H1 (cell line): ENCODE results near the gene SYNGR3. TPM values are rescaled to one million over a fixed set of nuclear protein-coding genes. Genes with fewer than 3 reads are reported as not detected.
A peak's percentile ranks its signal among the peaks of the same experiment; 100 is the strongest.

ENCODE experiments used
- CTCF ChIA-PET: fragments of 300-600 bp; sonication (Branson Sonifier 250); formaldehyde crosslinking; loops from one replicate; lab custom pipeline; 2021; ENCODE audit not compliant: partially characterized antibody; lab: Charles Lee
- POLR2A ChIA-PET: fragments of 300-600 bp; sonication (Branson Sonifier 250); formaldehyde crosslinking; loops from one replicate; lab custom pipeline; 2021; ENCODE audit warnings: inconsistent platforms; ENCODE audit not compliant: partially characterized antibody; lab: Charles Lee
- DNase-seq, 2 experiments: peaks; one replicate each; pipeline versions ENCODE4 v3.0.0 to v3.0.0-alpha.2; 2010 to 2022; ENCODE audit warnings: low spot score in 2 of 2, low read depth in 1 of 2, mixed read lengths in 1 of 2
- FAIRE-seq: peaks from 2 replicates; lab custom pipeline; 2011; peaks lifted over from hg19 to GRCh38; lab: Jason Lieb, UNC
- H2AFZ ChIP-seq: 2 replicates; pipeline ENCODE4 v1.8.1; 2012; ENCODE audit warnings: low read length, inconsistent platforms
- H2AK5ac ChIP-seq: 2 replicates; pipeline ENCODE4 v1.6.1; 2013; ENCODE audit warnings: low read depth, low read length
- H2BK120ac ChIP-seq: replicated peaks from 2 replicates; pipeline ENCODE3; 2013; ENCODE audit warnings: low read depth, low read length, inconsistent platforms
- H2BK12ac ChIP-seq: 2 replicates; pipeline ENCODE4 v1.6.1; 2013; ENCODE audit warnings: low read depth, low read length
- H2BK15ac ChIP-seq: 2 replicates; pipeline ENCODE4 v1.6.1; 2013; ENCODE audit warnings: low read length
- H2BK20ac ChIP-seq: 2 replicates; pipeline ENCODE4 v1.6.1; 2013; ENCODE audit warnings: low read length
- H2BK5ac ChIP-seq: 2 replicates; pipeline ENCODE4 v1.6.1; 2013; ENCODE audit warnings: low read depth, low read length
- H3K14ac ChIP-seq: 2 replicates; pipeline ENCODE4 v1.6.1; 2013; ENCODE audit warnings: inconsistent platforms; ENCODE audit not compliant: insufficient read length
- H3K18ac ChIP-seq: 2 replicates; pipeline ENCODE4 v1.6.1; 2013; ENCODE audit warnings: low read length; ENCODE audit errors: extremely low read depth
- H3K23ac ChIP-seq: 2 replicates; pipeline ENCODE4 v1.6.1; 2013; ENCODE audit warnings: inconsistent platforms; ENCODE audit not compliant: insufficient read length
- H3K23me2 ChIP-seq: 2 replicates; pipeline ENCODE4 v1.6.1; 2013; ENCODE audit warnings: low read depth, low read length
- H3K27ac ChIP-seq: 2 replicates; pipeline ENCODE4 v1.6.1; 2011; ENCODE audit warnings: low read depth, low read length, inconsistent platforms
- H3K27me3 ChIP-seq, 4 experiments: replicated peaks in 1 of 4; 1 replicate in 1 of 4; 2 replicates in 3 of 4; pipeline versions ENCODE4 v1.6.1 to v1.8.1; 2011 to 2013; ENCODE audit warnings: low read length in 3 of 4, mild to moderate bottlenecking in 3 of 4, inconsistent platforms in 2 of 4, mixed read lengths in 2 of 4, moderate library complexity in 1 of 4; ENCODE audit not compliant: control insufficient read depth in 3 of 4, insufficient read depth in 3 of 4; ENCODE audit errors: extremely low read depth in 1 of 4
- H3K36me3 ChIP-seq, 4 experiments: 2 replicates each; pipeline versions ENCODE4 v1.6.1 to v1.8.1; 2011 to 2013; ENCODE audit warnings: mild to moderate bottlenecking in 4 of 4, low read length in 3 of 4, moderate library complexity in 2 of 4, control low read depth in 1 of 4, inconsistent platforms in 1 of 4; ENCODE audit not compliant: insufficient read depth in 4 of 4, control insufficient read depth in 2 of 4
- H3K4ac ChIP-seq: replicated peaks from 2 replicates; pipeline ENCODE3; 2013; ENCODE audit warnings: low read length, low read depth, mixed read lengths, inconsistent platforms; ENCODE audit not compliant: insufficient read length
- H3K4me1 ChIP-seq, 4 experiments: replicated peaks in 1 of 4; 1 replicate in 1 of 4; 2 replicates in 3 of 4; pipeline versions ENCODE4 v1.6.1 to v1.8.1; 2011 to 2013; ENCODE audit warnings: low read length in 3 of 4, inconsistent platforms in 2 of 4, mixed read lengths in 1 of 4; ENCODE audit not compliant: insufficient read depth in 4 of 4, control insufficient read depth in 3 of 4
- H3K4me2 ChIP-seq, 2 experiments: 2 replicates each; pipeline versions ENCODE4 v1.6.1 to v1.8.1; 2011 to 2013; ENCODE audit warnings: low read depth in 2 of 2, low read length in 2 of 2, control low read depth in 1 of 2, inconsistent platforms in 1 of 2, mild to moderate bottlenecking in 1 of 2; ENCODE audit not compliant: insufficient read depth in 1 of 2
- H3K4me3 ChIP-seq, 4 experiments: fragments of 200-600, 300-600 bp in 1 of 4; sonication (generic), shearing (Covaris generic), sonication (Bioruptor Twin) in 1 of 4; 2 replicates each; pipeline versions ENCODE4 v1.5.1 to v1.8.1; 2011 to 2016; ENCODE audit warnings: low read length in 4 of 4, low read depth in 3 of 4, control low read depth in 2 of 4, inconsistent platforms in 2 of 4, mild to moderate bottlenecking in 2 of 4, mixed read lengths in 1 of 4, moderate library complexity in 1 of 4; ENCODE audit not compliant: insufficient read depth in 2 of 4; ENCODE audit errors: extremely low read depth in 1 of 4
- H3K56ac ChIP-seq: replicated peaks from 2 replicates; pipeline ENCODE3; 2013; ENCODE audit warnings: low read depth, mild to moderate bottlenecking, mixed read lengths, low read length, inconsistent platforms; ENCODE audit not compliant: insufficient read length
- H3K79me1 ChIP-seq: 2 replicates; pipeline ENCODE4 v1.6.1; 2013; ENCODE audit warnings: low read depth, low read length, control low read depth
- H3K79me2 ChIP-seq, 2 experiments: 2 replicates each; pipeline versions ENCODE4 v1.6.1 to v1.8.1; 2012 to 2013; ENCODE audit warnings: low read length in 2 of 2, mild to moderate bottlenecking in 2 of 2, inconsistent platforms in 1 of 2; ENCODE audit not compliant: insufficient read depth in 2 of 2, control insufficient read depth in 1 of 2
- H3K9ac ChIP-seq, 4 experiments: replicated peaks in 1 of 4; 1 replicate in 1 of 4; 2 replicates in 3 of 4; pipeline versions ENCODE4 v1.6.1 to v1.8.1; 2011 to 2013; ENCODE audit warnings: low read depth in 3 of 4, low read length in 3 of 4, control low read depth in 2 of 4, mild to moderate bottlenecking in 2 of 4, moderate library complexity in 2 of 4, inconsistent platforms in 1 of 4; ENCODE audit errors: extremely low read depth in 1 of 4
- H3K9me3 ChIP-seq, 2 experiments: 2 replicates each; pipeline versions ENCODE4 v1.6.1 to v1.8.1; 2012 to 2013; ENCODE audit warnings: mild to moderate bottlenecking in 2 of 2, moderate library complexity in 2 of 2, control low read depth in 1 of 2, inconsistent platforms in 1 of 2, low read depth in 1 of 2, low read length in 1 of 2, mixed read lengths in 1 of 2; ENCODE audit not compliant: insufficient read depth in 2 of 2
- H4K20me1 ChIP-seq, 2 experiments: replicated peaks in 1 of 2; 2 replicates each; pipeline versions ENCODE3 to v1.8.1; 2011 to 2013; ENCODE audit warnings: inconsistent platforms in 2 of 2, low read length in 2 of 2, mild to moderate bottlenecking in 1 of 2; ENCODE audit not compliant: insufficient read depth in 2 of 2, control insufficient read depth in 1 of 2
- H4K5ac ChIP-seq: 2 replicates; pipeline ENCODE4 v1.6.1; 2013; ENCODE audit warnings: low read length, low read depth, mixed read lengths, inconsistent platforms; ENCODE audit not compliant: insufficient read length
- H4K8ac ChIP-seq: 2 replicates; pipeline ENCODE4 v1.8.0; 2013; ENCODE audit warnings: mild to moderate bottlenecking, moderate library complexity, low read length, inconsistent platforms; ENCODE audit not compliant: insufficient read depth; ENCODE audit errors: extremely low read depth
- H4K91ac ChIP-seq: replicated peaks from 2 replicates; pipeline ENCODE3; 2013; ENCODE audit warnings: low read length, mixed read lengths, inconsistent platforms; ENCODE audit not compliant: insufficient read length
- ATF2 ChIP-seq: IDR thresholded peaks from 2 replicates; pipeline ENCODE4 v1.6.1; 2012; ENCODE audit warnings: low read length, inconsistent platforms
- BACH1 ChIP-seq: IDR thresholded peaks from 2 replicates; pipeline ENCODE4 v1.6.1; 2012; ENCODE audit warnings: low read length, improper control_type of control experiment
- BCL11A ChIP-seq, 2 experiments: IDR thresholded peaks; one replicate each; pipeline ENCODE4 v1.6.1; 2011; ENCODE audit warnings: low read depth in 2 of 2, low read length in 2 of 2, mild to moderate bottlenecking in 2 of 2
- CTBP2 ChIP-seq: IDR thresholded peaks from 2 replicates; pipeline ENCODE4 v1.7.0; 2011; ENCODE audit warnings: borderline replicate concordance, mild to moderate bottlenecking, moderate library complexity, mixed read lengths, low read length; ENCODE audit not compliant: insufficient read depth, insufficient read length
- MAX ChIP-seq: IDR thresholded peaks from 2 replicates; pipeline ENCODE4 v1.6.1; 2012; ENCODE audit warnings: inconsistent platforms
- RAD21 ChIP-seq, 2 experiments: IDR thresholded peaks in 1 of 2; conservative IDR thresholded peaks in 1 of 2; 2 replicates each; pipeline ENCODE4 v1.6.1; 2011; ENCODE audit warnings: low read depth in 2 of 2, low read length in 2 of 2, improper control_type of control experiment in 1 of 2, inconsistent platforms in 1 of 2, mild to moderate bottlenecking in 1 of 2, moderate library complexity in 1 of 2
- RNF2 ChIP-seq: fragments of 200-900, 300-1000 bp; sonication (generic); IDR thresholded peaks from 2 replicates; pipeline ENCODE4 v1.7.1; 2016; ENCODE audit warnings: borderline replicate concordance, low read depth, mild to moderate bottlenecking, antibody characterized with exemption, low read length; ENCODE audit not compliant: poor library complexity, severe bottlenecking; ENCODE audit errors: missing control alignments
- TAF1 ChIP-seq: IDR thresholded peaks from 2 replicates; pipeline ENCODE4 v1.6.1; 2011; ENCODE audit warnings: mild to moderate bottlenecking, low read depth, low read length
- TBP ChIP-seq: IDR thresholded peaks from 2 replicates; pipeline ENCODE4 v1.6.1; 2011; ENCODE audit warnings: low read depth, low read length, improper control_type of control experiment
- TCF12 ChIP-seq: IDR thresholded peaks from 2 replicates; pipeline ENCODE4 v1.6.1; 2011; ENCODE audit warnings: low read depth, mild to moderate bottlenecking, low read length
- YY1 ChIP-seq: IDR thresholded peaks from 2 replicates; pipeline ENCODE4 v1.6.1; 2011; ENCODE audit warnings: low read depth, mild to moderate bottlenecking, low read length
- WGBS, 2 experiments: shearing (Covaris generic) in 1 of 2; methylation state at CpG; one replicate each; pipeline versions ENCODE4 v1.1.6 to v1.1.7; 2013 to 2015; ENCODE audit warnings: low lambda C conversion rate in 2 of 2, mixed read lengths in 2 of 2, inconsistent platforms in 1 of 2, low coverage in 1 of 2, missing lambda C conversion rate in 1 of 2; ENCODE audit not compliant: insufficient replicate concordance in 2 of 2, insufficient coverage in 1 of 2, insufficient read length in 1 of 2; ENCODE audit errors: extremely low coverage in 1 of 2, missing lambda C conversion rate in 1 of 2; 5-methylcytosine and 5-hydroxymethylcytosine counted together
- polyA plus RNA-seq, 7 experiments: library from polyadenylated mRNA; depleted of rRNA in 3 of 7; stranded (reverse) in 5 of 7; unstranded in 2 of 7; fragments of >200 nt in 5 of 7; fragments of 200-250 nt in 2 of 7; gene quantifications; 1 replicate in 5 of 7; 2 replicates in 1 of 7; 4 replicates in 1 of 7; pipeline versions ENCODE4 v1.2.1 to v1.2.3, GENCODE V29; 2011 to 2013; ENCODE audit warnings: missing spikeins in 2 of 7, mixed read lengths in 2 of 7
- total RNA-seq: library from RNA; stranded (reverse); fragmentation: NEBNext Ultra II Directional; extraction: Animal tissue kit (Norgen Biotek cat#: 25700); gene quantifications from 2 replicates; pipeline ENCODE4 v1.2.1, GENCODE V29; 2021

Gene SYNGR3
- total and polyA plus RNA-seq, 2 of the 8 experiments (the other 6 are each of a cell fraction or from before 2014, with no cell fraction given) = 36.2 to 49.9 TPM

GRCh38 chr16:2025251-2025650 is 35.5 kb downstream of the SYNGR3 start:
- Histone ChIP-seq H3K14ac (no peak overlapping the region), H4K8ac (no peak overlapping the region; the same call in 1 of the 2 replicates), H3K9ac (no peak overlapping the region), H4K5ac (no peak overlapping the region), H2BK120ac (no peak overlapping the region), H2BK20ac (no peak overlapping the region), H3K4ac (no peak overlapping the region), H2AK5ac (no peak overlapping the region; the same call in 1 of the 2 replicates), H2BK15ac (peak overlapping the region; percentile 97), H3K27me3 (peaks cover 10 to 43% (median 36%) of the 10 kb centered on the region in 4 experiments), H3K9me3 (no peaks in the 10 kb centered on the region), H3K79me1 (no peaks in the 10 kb centered on the region), H3K18ac (no peak overlapping the region), H4K91ac (no peak overlapping the region), H2AFZ (no peak overlapping the region), H2BK12ac (peak overlapping the region; percentile 68; the same call in 1 of the 2 replicates), H3K23ac (no peak overlapping the region), H3K56ac (no peak overlapping the region), H2BK5ac (no peak overlapping the region), H3K4me3 (no peak overlapping the region), H3K4me2 (no peak overlapping the region), H3K36me3 (no peaks in the 10 kb centered on the region), H3K27ac (no peak overlapping the region), H3K4me1 (peaks cover 0 to 18% (median 11%) of the 10 kb centered on the region in 4 experiments; a peak in 5 of 7 replicates), H3K23me2 (peaks cover 7% of the 10 kb centered on the region; the same call in 1 of the 2 replicates), H3K79me2 (no peaks in the 10 kb centered on the region), H4K20me1 (peaks cover 0 to 9% of the 10 kb centered on the region in 2 experiments)
- WGBS, 2 experiments = 89% methylated on average over 10 of the region's 14 CpGs; no CpG with 5 or more reads in 1 of the 2 experiments
- POLR2A ChIA-PET = interaction anchor here (0.6 to 2.1 kb wide), 6 partner anchors 16 to 157 kb away, joined by 3 to 7 read pairs (median 3); partner anchors contain the start of genes RPS2, TRAF7 and ZNF598
- FAIRE-seq (no peak), DNase-seq (no peak)
- CTCF ChIA-PET = interaction anchor here (0.7 to 7.5 kb wide), 11 partner anchors 9 to 622 kb away, joined by 3 to 55 read pairs (median 5); partner anchors contain the start of genes NTHL1 and TSC2
- TF ChIP-seq MAX (no peak), CTBP2 (no peak), TBP (no peak), ATF2 (no peak), TAF1 (no peak), BACH1 (no peak), RNF2 (no peak), BCL11A (IDR thresholded peaks at IDR 0.05; ENCODE audit: low read depth in 2 of 2, low read length in 2 of 2) (no peak), YY1 (no peak), TCF12 (no peak), RAD21 (IDR thresholded peaks at IDR 0.05 in 1 of 2, conservative IDR thresholded peaks at IDR 0.05 in 1 of 2; ENCODE audit: low read depth in 2 of 2, low read length in 2 of 2) (no peak)
